Activated CD4-positive, alpha-beta T cell treated with anti-CD3 and anti-CD28 coated beads, Interleukin-2, Interleukin-6, amounts not matched to agents 100 ng/mL and 50 ng/mL, durations not matched to agents 16 hours and 8 hours (primary cell): ENCODE data around the gene NAV2.
"Not testable (repeated sequence)": the region's sequence is repeated elsewhere in the genome, so short reads cannot be mapped to it uniquely, and the experiment has no call there.

Experiments used
- DNase-seq: peaks from one replicate; pipeline ENCODE4 v3.0.0-alpha.2; 2020

The NAV2 gene

DNA sequence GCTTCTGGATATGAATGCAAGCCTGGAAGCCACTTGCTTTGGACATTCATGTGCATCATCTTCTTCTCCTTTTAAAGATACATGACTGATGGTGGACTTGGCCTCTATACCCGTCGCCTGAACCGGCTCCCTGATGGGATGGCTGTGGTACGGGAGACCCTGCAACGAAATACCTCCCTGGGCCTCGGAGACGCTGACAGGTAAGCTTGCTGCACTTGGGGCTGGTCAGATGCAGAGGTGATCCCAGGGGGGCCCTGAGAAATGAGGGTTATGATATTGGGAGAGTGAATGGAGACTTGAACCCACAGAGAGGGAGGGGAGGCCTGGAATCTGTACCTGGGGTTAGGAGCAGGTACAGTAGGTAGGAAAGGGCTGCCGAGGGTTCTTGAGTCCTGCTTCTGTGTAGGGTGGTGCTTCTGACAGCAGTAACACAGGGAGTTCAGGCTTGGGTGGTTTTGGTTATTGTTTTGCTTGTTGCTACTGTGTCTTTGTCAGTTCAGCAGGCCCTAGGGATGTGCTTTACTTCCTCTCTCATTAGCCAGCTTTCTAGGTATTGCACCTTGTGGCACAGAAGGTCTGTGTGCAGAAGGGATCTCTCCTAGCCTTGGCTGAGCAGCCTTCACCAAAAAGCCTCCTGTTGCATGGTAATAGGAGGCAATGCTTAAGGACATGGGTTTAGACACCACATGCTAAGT is 271.6 kb downstream of the NAV2 start:
- DNase-seq: no peak

DNA sequence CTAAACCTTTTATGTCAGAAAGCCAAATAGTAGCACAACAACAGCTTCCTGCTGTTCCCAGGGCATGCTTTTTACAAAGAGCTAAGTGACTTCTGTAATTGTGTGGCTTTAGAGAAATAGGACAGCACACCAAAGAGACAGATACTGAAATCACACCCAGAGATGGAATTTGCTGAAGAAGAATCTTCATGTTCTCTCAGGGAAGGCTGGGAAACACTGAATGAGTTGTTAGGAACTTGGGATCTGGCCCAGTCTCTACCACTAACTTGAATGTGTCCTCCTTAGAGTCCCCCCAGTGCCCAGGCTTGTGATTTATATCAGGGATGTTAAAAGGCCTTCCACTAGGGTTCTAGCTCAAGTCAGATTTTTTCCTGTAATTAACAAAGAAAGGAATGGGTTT is 272.5 kb downstream of the NAV2 start:
- DNase-seq: no peak

DNA sequence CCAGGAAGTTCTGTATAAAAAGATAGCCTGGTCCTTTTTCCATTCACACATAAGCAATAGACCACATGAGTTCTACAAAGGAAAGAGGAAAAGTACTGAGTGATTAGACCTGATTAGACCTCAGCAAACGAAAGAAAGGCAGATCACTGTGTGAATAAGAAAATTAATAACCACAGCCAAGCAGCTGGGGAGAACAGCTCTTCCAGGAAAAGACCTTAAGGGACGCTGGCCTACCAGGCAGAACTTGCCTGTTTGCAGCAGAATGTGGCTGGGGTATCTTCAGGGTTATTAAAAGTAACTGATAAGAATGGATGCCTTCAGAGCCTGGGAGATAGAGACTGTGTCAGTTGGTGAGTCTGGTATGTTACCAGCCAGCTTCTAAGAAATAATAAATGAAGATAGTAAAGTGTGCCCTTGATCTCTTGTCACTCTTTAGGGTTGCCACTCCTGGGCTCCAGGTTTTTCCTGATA is 274.7 kb downstream of the NAV2 start:
- no peak for DNase-seq

DNA sequence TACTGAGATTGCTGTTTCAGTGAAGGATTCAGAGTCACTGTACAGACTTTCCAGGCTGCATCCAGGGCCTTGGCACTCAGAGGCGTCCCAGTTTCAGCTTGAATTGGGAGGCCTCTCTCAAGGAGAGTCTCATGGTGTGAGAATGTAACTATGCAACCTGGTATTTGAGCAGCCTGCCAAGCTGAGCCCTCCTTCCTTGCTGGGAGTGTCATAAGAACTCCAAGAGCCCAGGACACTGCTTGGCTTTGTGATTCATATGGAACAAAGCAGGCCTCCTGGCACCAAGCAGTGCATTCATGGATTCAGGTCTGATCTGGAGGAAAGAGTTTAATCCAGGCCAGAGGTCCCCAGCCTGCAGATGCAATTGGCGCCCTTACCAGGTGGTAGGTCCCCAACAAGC is 276.0 kb downstream of the NAV2 start:
- DNase-seq: no peak

DNA sequence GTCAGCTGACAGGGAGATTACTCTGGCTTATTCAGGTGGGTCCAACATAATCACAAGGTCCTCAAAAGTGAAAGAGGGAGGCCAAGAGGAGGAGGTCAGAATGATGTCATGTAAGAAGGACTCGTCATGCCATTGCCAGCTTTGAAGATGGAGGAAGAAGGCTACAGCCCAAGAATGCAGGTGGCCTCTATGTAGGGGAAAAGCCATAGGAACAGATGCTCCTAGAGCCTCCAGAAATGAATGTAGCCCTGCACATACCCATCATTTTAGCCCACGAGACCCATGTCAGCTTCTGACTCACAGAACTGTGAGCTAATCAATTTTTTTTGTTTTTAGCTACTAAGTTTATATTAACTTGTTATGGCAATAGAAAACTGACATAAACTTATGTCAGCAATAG is 276.6 kb downstream of the NAV2 start:
- no peak for DNase-seq

DNA sequence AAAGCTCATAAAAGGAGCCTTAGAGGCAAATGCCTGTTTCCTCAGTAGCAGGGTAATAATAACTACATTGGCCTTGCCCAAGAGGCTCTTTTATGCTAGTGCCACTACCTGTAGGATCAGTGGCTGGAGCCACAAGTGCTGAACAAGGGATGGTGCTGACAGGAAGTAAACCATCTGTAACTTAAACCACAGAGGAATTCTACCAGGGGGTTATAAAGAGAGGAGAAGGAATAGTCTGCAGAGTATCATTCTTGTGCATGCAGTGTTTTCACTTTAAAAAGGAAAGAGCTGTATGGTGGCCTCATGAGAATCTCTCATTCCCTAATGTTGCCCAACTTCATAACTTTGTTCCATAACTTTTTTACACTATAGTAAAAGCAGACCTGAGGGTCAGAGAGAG is 279.5 kb downstream of the NAV2 start:
- DNase-seq: no peak

DNA sequence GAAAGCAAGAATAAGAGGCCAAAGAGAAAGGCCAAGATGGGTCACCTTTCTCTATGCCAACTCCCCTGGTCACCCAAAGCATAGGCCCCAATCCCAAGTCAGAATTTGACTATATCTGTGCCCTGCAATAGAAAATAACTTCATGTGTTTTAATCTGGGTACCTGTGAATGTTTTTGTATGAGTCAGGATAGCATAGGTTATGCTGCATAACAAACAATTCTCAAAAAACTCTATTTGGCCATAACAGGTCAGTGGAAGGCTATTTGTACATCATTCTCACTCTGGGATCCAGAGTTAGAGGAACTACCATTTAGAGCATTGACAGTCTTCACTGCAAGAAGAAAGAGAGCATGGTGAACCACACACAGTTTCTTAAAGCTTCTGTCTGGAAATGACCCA is 280.4 kb downstream of the NAV2 start:
- no peak for DNase-seq

DNA sequence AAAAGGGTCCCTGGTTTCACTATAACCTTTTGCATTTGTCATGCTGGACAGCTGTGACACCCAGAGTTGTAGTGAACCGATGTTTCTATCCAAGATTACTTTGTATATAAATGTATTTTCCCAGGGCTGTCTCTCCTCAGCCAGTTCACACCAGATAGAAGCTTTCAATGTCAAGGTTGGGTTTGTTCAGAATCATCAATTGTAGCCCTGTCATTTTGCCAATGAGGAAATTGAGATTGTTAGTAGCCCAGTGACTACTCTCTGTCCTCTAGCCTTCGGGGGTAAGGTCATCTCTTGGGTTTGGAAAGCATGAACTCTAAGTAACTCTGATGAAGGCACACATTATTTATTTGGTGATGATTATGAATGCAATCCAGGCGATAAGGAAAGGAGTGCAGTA is 282.0 kb downstream of the NAV2 start:
- DNase-seq: no peak

DNA sequence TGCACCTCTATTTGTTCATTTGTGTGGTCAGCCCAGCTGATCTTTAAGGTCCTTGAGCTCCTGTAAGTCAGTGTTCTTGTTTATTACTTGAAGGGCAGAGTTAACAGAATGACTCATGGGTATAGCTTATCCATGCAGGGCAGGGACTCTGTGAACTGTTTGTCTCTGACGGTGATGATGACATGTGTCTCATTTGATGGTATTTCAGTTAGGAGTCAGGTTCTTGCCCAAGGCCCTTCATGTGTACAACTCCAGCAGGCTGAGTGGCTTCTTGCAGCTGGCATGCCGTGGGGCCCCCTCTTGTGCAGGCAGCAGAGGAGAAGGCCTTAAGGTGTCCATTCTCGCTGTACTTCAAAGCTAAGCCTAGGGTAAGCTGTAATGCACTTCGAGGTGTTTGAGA is 282.5 kb downstream of the NAV2 start:
- no peak for DNase-seq

DNA sequence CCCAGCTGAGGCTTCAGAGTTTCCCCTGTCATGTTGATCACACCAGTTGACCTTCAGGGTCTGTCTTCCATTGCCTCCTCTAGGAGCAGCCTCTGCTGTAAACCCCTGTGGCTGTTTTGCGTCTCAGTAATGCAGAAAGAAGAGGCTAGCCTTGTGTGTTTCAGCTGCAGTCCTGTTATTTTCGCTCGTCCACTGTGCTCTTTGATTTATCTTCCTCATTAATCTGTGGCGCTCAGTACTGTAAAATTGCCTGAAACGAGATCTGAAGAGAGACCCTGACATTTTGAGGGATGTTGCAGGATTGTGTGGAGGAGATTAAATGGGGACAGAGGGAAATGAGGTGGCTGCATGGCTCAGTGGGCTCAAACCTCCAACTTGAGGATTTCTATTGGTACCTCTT is 283.9 kb downstream of the NAV2 start:
- DNase-seq: no peak

DNA sequence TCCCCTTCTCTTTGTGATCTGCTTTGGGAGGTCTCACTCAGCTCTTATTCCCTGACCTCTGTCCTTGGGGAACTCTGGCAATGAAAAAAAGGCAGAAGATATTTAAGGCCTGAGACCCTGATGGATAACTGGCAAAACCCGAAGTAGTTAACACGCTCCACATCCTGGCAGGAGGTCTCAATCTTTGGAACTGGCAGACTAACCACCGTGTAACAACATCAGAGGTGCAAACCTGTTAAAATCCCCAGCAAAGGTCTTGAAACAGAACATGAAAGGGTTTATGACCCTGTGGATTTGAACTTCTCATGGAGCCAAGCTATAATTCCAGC is 287.3 kb downstream of the NAV2 start:
- no peak for DNase-seq

DNA sequence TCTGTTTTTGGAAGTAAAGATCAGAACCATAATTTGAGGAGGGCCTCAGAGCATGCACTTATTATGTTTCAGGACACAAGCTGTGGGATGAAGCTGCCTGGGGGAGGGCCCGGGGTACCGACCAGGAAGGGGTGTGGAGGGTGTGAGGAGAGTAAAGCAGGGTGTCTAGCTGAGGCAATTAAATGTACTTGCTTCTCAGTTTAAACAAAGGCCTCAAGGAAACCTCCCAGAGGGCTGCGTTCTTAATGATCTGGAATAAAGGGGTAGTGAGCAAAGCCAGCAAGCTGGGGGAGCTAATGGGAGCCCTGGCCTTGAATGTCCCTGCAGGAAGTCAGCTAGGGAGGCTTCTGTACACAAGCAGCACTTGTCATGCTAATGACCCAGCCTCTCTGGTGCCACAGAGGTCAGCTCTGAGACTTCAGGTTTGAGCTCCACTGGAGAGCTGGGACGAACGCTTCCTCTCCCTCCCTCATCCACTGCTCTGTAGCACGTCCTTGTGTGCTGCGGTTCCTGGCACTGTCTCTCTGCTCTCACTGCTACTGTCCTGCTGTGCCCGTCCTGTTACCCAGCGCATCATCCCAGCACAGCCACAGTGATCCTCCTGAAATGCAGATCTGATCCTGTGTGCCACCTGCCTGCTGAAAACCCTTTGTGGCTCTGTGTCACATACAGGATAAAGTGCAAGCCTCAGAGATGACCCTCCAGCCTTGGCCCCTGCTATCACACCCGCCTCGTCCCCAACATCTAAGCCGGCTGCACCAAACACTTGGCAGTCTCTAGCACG is 287.9 kb downstream of the NAV2 start:
- DNase-seq: no peak

DNA sequence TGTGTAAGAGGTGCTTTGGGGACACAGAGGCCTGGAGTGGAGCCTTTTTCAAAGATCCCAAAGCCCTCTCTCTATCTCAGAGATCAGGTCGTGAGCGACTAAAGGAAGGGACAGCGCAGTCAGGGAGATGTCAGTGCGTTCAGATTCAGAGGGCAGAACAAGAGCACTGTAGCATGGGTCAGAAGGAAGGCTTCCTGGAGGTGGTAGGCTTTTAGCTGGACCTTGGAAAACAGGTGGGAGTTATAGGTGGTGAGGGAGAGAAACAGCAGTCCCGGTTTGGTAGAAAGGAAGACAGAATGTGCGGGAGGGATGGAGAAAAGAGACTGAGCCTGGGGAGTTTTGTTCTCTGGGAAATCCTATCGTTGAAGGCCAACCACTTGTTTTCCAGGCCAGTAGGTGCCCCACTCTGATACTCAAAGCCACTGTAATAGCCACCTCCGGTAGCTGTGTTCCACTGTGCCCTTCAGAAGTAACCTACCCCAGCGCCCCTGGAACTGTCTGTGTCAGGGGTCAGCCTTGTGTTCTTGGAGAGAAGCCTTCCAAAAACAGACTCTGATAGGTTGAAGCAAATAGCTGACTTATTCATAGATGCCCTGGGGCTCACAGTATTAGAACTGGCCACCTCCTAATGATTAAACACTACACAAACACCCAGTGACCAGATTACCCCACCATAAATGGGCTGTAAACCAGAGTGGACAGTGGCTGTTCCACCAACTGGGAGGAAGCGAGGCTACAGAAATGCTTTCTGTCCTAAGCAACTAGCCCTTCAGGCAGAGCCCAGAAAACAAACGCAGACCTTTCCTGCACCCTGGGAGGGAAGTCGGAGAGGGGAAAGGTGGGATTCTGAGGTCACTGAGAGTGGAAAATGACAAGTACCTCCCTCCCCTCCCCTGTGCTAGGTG is 289.9 kb downstream of the NAV2 start:
- DNase-seq: no peak

DNA sequence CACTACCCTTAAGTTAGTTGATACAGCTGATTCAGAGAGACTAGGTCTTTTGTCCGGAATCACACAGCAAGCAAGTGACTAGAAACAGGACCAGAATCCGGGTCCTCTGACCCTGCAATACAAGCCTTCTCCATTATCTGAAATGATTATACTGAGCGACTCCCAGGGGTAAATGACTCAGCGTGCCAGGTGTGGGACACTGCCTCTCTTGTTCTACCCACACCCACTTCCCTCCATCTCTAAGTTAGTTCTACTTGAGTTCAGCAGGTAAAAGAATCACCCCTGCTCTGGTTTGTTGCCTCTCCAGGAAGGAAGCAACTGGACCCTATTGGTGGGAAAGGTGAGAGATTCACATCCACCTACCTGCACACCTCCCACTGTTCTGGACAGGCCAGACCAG is 290.7 kb downstream of the NAV2 start:
- DNase-seq: no peak

DNA sequence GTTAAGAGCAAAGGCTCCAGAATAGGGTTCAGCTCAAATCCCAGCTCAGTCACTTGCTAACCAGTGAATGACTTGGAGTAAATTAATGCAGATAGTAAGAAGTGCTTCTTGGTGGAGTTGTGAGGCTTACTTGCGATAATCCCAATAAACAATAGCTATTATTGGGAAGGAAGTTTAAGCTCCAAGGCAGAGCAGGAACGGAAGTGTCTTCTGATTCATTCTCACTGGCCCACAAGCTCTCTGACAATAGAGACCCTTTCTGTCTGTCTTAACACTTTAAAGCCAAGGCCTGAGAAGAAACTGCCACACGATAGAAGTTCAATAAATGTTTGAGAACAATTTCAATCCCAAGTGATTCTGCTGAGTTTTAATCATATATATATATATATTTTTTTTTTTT is 292.2 kb downstream of the NAV2 start:
- no peak for DNase-seq

DNA sequence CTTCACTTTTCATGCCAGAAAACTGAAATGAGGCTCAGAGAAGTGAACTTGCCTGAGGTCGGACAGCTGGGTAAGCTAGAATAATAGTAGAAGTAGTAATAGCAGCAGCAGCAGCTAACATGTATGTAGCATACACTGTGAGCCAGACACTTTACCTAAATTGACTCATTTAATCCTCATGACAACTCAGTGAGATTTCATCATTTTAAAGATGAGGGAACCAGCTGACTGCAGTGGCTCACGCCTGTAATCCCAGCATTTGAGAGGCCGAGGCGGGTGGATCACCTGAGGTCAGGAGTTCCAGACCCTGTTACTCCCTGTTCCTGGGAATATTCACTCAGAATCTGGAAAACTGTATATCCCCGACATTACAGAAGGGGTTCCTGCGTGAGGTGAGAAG is 293.1 kb downstream of the NAV2 start:
- DNase-seq: no peak

DNA sequence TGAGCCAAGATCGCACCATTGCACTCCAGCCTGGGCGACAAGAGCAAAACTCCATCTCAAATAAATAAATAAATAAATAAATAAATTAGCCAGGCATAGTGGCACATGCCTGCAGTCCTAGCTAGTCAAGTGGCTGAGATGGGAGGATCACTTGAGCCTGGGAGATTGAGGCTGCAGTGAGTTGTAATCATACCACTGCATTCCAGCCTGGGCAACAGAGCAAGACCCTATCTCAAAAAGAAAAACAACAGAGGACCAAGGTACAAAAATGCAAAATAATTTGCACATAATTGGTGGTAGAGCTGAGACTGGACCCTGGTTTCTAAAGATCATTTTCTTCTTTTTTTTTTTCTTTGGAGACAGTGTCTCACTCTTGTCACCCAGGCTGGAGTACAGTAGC is 294.0 kb downstream of the NAV2 start:
- DNase-seq: not testable (repeated sequence)

DNA sequence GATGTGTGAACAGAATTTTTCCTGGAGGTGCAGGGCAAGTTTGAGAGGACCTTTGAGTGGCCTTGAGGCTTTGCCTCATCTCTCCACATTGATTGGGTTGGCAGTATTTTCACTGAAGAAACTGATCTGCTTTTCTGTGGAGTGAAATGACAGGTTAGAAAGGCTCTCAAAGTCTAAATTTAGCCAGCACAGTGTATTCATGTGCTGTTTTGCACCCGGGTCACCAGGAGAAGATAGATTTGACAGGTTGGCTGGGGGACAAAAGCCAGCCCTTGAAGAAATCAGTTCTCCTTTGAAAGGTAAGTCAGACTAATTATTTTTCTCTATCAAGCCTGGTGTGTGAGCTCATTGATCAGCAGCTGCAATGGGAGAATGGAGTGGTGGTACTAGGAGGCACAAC is 294.7 kb downstream of the NAV2 start:
- no peak for DNase-seq

DNA sequence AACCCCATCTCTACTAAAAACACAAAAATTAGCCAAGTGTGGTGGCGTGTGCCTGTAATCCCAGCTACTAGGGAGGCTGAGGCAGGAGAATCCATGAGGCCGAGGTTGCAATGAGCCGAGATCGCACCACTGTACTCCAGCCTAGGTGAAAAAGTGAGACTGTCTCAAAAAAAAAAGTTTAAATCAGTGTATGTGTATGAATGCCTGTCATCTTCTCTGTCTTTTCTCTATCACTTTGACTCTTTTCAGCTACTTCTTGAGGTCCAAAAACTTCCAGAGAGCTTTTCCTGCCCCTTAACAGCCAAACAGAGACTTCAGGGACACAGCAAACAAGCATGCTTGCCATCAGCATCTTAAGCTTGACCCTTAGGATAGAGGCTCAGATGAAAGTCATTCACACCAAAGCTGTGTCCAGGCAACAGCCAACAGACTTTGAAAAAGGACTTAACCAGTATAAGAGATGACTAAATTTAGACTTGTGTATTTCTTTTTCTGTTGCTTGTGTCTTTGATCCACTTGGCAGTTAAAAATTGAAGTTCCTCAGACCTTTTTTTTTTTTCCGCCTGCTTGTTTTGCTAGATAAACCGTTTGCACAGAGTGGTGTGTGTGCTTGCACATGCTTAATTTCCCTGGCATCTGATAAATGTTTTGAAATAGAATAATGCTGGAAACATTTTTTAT is 295.7 kb downstream of the NAV2 start:
- no peak for DNase-seq

DNA sequence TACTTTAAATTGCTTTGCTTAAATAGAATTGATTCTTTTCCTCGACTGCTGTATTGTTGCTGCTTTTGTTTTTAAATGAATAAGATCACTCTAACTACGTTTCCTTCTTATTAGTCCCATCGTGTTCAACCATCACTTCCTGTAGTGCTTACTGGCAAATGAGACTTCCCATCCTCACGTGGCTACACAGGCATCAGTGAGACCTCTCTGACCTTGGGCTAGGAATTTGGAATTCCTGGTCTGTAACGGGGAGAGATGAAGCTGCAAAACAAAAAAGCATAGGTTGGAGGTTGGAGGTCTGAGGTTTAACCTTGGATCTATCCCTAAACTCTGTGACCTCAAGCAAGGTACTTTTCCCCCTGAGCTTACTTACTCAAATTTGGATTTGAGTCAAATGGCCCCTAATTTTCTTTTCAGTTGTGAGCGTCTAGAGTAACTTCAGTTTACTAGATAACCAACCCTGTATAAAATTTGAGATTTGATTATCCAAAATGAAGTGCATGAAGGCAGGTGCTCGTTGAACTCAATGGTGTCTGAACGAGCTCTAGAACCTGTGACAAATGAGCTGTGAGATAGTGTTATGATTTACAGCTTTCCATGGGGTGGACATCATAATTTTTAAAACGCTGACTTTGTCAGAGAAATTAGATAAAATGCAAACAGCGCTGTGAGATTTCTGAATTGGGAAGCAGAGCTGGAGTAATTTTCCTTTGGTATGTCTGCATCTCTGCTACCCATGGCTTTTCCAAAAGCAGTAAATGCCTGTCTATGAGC is 296.4 kb downstream of the NAV2 start:
- DNase-seq: no peak

DNA sequence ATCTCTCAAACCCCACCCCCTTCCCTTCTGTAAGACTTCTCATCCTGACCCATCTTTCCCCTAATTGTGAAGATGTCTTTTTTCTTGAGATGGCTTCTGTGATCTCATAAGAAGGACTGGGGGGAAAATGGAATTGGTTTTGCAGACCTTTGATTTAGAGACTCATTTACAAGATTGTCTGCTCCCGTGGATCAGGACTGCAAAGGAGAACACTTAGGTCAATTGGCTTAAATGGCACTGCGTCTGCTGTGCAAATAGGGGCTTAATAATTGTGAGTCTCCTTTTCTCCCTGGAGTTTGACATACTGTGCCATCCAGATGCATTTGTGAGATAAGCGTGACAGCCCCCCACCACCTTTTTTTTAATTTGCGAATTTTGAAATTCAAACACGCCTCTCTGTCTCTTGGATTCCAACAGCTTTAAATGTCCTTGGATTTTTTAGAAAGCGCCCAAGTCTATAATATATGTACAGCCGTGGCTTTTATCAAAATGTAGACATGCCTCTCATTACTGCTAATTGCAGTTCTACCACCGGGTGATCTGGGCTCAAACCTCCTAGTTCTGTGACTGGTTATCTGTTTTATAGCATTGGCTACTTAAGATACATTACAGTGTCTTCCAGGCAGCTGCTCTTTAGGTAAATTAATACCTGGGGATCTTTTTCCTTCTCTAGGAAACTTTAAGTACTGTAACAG is 297.7 kb downstream of the NAV2 start:
- no peak for DNase-seq

DNA sequence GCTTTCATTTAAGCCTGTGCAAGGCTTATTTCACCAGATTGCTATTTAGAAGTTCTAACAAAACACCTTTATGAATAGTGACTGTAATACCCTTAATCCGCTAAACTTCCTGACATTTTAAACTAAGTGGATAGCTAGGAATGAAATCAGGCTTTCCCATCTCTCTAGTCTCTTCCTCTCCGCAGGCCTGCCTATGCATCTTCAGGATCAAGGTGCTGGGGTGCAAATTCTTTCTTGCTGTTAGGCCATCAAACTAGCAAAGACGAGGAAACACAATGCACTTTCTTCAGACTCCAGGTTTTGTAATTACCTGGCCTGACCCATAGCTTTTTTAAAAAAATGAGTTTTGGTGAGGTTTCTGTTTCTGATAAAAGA is 298.2 kb downstream of the NAV2 start:
- no peak for DNase-seq
